ENCODE measurements around the gene DARS2.

DARS2 gene

GRCh38 chr1:173903827-173904531 is 79.5 kb downstream of the DARS2 start:
- H3K4me3 ChIP-seq (ENCODE audit: low read depth, low read length), result no peak overlapping the region
- TF ChIP-seq POLR2A (IDR thresholded peaks at IDR 0.05; ENCODE audit: extremely low read depth, insufficient read length), result no peak
- no peak for TF ChIP-seq CTCF (IDR thresholded peaks at IDR 0.05; ENCODE audit: low read depth, low read length)
- TF ChIP-seq MYC (IDR thresholded peaks at IDR 0.05; ENCODE audit: low read depth, low read length), result no peak
- TF ChIP-seq MAX (IDR thresholded peaks at IDR 0.05; ENCODE audit: low read depth, low read length), result no peak
- no peak for DNase-seq (ENCODE audit: low read depth)
